Ramos (cell line): ENCODE results near the gene CASP4.
"Not testable (repeated sequence)": the region's sequence is repeated elsewhere in the genome, so short reads cannot be mapped to it uniquely, and the experiment has no call there.

Source experiments
- in situ Hi-C: fragments of 300-500 bp; cut with MboI; formaldehyde crosslinking; loops from one replicate; pipeline ENCODE4 v1.14.3; 2022; ENCODE audit warnings: low sequenced_read_pairs; ENCODE audit not compliant: unreplicated experiment

Gene CASP4

DNA sequence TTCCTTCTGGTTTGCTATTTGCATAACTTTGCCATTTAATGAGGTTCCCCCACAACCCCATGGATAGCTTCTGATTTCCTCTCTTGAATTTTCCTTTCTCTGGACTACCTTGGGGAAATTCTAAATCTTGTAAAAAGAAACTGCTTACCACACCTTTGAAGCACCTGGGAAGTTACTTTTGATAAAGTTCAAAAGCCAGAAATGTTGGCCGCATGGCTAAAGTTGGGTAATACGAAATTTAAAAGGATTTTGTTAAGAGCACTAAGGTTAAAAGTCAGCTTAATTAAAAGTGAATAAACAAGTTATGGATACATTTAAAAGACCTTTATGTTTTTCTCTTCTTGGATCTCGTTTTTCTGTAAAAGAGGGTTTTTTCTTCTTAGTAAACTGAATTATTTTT lies 5.5 kb downstream of the CASP4 start:
- in situ Hi-C loops, result no loop called here

DNA sequence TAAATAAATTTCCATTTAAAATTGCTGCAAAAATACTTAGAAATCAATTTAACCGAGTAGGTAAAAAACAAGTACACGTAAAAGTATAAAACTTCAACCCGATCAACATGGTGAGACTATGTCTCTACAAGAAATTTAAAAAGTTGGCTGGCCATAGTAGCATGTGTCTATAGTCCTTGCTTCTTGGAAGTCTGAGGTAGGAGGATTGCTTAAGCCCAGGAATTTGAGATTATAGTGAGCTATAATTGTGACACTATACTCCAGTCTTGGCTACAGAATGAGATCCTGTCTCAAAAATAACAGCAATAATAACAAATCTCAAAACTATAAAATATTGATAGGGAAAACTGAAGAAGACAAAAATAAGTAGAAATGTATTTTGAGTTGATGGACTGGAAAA lies 11.1 kb downstream of the CASP4 start:
- in situ Hi-C loops, result no loop called here

DNA sequence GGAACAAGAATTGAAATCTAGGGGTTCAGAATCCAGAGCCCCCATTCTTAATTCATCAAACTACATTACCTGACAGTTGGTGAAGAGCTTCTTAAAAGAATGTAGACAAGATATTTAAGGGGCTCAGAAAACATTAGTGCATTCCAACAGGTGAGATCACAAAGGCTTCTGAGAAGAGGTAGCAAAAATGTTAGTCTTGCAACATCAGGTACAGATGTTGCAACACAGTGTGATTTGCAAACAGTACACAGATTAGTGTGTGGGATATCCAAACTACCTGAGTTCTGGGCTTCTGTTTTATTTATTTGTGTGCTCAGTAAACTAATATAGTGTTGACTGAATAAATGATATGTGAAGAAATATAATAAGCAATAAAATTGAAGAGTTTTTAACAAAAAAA lies 11.8 kb downstream of the CASP4 start:
- in situ Hi-C loops, result no loop called here

DNA sequence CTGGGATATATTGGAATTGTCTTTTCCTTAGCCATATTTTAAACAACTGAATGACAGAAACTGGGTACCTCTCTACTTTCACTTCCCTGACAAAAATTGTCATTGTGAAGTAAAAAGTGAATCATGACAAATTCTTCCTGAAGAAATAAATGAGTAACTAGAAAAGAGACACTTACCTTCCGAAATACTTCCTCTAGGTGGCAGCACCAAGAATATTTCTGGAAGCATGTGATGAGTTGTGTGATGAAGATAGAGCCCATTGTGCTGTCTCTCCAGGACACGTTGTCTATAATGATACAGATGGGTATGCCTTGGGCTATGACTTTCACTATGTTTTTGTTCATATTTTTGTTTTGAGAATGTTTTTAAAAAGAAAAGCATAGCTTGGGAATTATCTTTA lies 21.5 kb downstream of the CASP4 start:
- in situ Hi-C loops, result no loop called here

DNA sequence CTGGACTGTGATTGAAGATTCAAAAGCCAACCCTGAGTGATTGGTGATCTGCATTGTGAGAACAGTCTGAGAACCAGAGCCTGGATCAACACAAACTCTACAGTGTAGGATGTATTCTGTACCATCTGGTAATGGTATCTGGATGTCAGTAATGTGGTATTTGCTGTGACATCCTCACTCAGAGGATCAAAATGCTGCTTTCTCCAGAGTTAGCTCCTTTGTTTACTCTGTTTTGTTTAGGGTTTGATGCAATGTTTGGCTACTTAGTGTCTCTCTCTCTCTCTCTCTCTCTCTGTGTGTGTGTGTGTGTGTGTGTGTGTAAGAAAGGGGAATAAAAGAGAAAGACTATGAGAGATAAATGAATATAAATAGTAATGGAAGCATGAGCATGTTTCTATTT lies 24.3 kb downstream of the CASP4 start:
- in situ Hi-C loops, result no loop called here

DNA sequence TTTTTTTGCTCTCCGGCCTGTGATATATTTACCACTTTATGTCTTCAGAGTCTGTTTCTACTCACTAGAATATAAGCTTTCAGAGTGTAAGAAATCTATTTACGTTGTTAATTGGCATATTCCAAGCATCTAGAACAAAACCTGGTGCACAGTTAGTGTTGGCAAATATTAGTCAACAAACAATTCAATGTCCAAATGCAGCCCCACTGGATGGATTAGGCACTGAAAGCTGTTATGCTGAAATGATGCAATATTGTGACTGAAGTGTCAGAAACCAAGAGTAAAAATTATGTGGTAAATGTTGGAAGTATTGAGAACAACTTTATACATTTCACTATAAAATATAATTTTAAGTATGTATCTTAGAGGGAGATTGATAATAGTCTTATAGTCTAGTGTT lies 24.8 kb downstream of the CASP4 start:
- in situ Hi-C loops, result no loop called here

DNA sequence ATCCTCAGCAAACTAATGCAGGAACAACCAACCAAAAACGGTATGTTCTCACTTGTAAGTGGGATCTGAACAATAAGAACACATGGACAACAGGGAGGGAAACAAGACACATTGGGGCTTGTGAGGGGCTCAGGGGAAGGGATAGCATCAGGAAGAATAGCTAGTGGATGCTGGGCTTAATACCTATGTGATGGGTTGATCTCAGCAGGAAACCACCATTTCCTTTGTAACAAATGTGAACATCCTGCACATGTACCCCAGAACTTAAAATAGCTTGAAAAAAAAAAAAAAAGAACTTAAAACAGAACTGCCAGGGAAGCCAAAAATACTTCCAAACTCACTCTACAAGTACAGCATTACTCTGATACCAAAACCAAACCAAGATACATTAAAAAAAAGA lies 33.8 kb downstream of the CASP4 start:
- in situ Hi-C loops, result no loop called here

DNA sequence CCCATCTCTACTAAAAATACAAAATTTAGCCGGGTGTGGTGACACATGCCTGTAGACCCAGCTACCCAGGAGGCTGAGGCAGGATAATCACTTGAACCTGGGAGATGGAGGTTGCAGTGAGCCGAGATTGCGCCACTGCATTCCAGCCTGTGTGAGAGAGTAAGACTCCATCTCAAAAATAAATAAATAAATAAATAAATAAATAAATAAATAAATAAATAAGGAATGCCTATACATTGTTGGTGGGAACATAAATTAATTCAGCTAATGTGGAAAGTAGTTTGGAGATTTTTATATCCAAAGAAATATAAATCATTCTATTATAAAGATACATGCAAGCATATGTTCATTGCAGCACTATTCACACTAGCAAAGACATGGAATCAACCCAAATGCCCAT lies 34.3 kb downstream of the CASP4 start:
- in situ Hi-C loops, result not testable (repeated sequence)

DNA sequence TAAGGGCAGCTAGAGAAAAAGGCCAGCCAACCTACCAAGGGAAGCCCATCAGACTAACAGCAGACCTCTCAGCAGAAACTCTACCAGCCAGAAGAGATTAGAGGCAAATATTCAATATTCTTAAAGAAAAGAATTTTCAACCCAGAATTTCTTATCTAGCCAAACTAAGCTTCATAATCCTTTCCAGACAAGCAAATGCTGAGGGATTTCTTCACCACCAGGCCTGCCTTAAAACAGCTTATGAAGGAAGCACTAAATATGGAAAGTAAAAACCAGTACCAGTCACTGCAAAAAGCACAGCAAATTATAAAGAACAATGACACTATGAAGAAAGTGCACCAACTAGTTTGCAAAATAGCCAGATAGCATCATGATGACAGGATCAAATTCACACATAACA lies 39.6 kb downstream of the CASP4 start:
- in situ Hi-C loops, result no loop called here

DNA sequence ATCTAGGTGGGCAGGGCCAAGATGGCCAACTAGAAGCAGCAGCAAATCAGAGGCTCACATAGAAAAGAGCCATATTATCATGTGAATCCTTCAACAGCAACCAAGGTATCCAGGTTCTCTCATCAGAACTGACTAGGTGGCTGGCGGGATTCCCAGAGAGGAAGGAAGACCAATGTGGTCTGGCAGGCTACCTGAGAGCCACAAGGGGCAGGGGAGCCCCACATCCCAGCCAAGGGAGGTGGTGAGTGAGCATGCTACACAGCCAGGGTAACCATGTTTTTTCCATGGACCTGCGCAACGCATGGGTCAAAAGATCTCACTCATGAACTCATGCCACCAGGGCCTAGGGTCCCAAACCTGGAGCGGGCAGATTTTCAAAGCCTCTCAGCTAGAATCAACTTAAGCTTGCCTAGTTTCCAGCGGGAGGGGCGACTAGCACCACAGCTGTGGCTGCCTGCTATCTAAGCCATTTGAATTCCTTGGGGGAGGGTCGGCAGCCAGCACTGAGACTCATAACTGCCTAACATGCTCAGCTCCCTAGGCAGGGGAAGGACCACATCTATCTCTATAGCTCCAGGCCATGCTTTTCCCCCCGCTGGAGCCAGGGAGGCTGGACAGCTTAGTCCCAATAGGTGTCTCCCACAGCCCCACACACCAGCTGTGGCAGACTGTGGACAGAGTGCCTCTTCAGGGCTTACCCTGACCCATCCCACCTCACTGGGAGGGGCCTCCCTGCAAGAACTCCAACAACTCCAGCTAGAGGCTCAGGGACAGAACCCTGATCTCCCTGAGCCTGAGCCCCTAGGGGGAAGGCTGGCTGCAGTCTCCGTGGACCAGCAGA lies 41.4 kb downstream of the CASP4 start:
- in situ Hi-C loops, result no loop called here

DNA sequence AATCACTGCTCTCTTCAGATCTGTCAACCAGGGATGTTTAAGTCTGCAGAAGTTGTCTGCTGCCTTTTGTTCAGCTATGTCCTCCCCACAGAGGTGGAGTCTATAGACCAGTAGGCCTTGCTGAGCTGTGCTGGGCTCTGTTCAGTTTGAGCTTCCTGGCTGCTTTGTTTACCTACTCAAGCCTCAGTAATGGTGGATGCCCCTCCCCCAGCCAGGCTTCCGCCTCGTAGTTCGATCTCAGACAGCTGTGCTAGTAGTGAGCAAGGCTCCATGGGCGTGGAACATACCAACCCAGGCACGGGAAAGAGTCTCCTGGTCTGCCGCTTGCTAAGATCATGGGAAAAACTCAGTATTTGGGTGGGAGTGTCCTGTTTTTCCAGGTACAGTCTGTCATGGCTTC lies 42.5 kb downstream of the CASP4 start:
- in situ Hi-C loops, result no loop called here

DNA sequence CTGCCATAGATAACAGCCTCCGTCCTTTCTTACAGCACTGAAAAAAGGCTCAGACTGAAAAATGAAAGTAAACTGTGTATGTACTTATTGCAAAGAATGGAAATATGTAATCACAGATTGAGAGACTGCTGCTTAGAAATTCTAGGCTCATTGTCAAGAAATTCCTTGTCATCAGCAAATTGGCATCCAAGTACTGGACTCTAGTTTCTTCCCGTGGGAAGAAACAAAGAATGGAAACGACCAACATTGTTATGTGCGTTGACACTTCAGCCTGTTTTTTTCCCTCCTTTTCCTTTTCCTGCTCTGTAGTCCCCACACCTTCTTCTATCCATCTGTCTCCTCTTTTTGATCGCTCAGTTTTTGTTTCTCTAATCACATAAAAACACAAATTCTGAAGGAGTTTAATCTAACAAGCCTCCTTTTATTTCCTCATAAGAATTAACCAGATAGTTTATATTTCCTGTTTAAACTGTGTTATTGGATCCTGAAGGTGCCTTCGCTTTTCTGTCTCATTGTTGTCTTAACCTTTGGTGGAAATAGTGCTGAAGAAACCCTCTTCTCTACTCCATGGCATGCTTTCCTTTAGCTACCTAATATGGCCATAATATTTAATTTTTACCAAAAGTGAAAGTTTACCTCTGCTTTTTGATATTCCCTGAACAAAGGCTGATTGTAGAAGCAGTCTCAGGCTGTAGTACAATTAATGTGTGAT lies 50.1 kb downstream of the CASP4 start:
- in situ Hi-C loops, result no loop called here

DNA sequence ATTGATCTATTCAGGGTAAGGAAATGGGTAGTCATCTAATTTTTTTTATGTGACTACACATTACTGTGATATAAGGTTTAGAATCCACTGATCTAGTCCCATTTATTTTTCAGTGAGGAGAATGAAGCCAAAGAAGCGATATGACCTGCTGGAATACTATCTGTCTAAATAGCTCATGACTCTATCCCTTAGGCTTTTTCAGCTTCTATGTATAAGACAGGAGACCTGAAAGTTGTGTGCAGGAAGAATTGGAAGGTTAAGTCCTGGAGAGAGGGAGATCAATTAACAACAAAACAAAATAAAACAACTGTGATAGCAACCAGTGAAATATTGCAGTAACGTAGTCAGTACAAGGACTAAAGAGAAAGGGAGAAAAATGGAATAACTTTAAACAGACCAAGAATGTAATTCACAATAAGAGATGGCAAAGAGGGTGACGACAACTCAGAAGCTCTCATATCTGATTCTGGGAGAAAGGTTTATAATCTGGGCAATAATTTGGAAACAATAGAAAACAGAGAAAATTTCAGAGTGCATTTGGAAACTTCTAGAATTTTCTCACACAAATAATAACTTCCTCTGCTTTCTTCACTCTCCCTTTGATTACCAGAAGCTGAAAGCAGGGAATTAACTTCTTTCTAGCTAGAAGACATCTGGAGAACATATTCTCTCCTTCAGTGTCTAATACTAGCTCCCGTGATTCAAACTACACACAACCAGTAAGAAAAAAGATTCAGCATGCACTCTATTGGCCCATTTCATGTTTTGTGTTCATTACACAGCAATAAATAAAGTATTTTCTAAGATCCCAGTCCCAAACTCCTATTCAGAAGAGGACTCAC lies 50.9 kb downstream of the CASP4 start:
- in situ Hi-C loops, result no loop called here

DNA sequence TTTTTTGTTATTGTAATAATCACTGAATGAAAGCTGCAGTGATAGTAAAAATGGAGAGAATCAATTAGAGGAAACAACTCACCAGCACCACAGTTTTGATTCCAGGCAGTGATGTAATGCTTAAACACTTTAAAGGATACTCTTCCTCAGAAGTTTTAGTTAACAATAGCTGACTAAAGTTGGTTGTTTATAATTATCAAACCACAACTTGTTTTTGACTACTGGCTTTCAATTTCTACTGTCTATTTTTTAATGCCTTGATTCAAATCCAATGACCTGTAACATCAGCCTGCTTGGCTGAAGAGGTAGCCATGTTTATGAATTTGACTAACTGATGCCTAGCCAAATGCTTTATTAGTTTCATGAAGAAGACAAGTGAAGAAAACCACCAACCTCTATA lies 51.9 kb downstream of the CASP4 start:
- in situ Hi-C loops, result no loop called here

DNA sequence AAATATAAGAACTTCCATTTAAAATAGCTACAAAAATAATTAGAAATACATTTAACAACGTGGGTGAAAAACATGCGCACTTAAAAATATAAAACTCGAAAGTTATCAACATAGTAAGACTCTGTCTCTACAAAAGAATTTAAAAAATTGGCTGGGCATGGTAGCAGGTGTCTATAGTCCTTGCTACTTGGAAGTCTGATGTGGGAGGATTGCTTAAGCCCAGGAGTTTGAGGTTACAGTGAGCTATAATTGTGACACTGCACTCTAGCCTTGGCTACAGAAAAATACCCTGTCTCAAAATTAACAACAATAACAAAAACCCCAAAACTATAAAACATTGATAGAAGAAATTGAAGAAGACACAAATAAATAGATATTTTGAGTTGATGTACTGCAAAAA lies 56.3 kb downstream of the CASP4 start:
- in situ Hi-C loops, result no loop called here

DNA sequence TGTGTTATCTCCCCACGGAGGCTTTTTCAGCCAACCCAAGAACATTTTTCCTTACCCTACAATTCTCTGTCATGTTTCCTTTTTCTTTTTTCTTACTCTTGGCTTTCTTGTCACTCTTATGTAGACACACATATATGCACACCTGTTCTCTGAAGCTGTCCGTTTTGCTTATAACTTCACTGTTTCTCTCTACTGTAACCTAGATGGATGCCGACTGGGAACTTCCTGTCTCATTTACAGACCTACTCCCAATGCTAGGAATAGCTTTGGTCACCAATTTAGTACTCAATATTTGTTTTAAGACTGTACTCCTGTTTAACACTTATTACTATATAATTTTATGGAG lies 60.2 kb downstream of the CASP4 start:
- in situ Hi-C loops, result no loop called here

DNA sequence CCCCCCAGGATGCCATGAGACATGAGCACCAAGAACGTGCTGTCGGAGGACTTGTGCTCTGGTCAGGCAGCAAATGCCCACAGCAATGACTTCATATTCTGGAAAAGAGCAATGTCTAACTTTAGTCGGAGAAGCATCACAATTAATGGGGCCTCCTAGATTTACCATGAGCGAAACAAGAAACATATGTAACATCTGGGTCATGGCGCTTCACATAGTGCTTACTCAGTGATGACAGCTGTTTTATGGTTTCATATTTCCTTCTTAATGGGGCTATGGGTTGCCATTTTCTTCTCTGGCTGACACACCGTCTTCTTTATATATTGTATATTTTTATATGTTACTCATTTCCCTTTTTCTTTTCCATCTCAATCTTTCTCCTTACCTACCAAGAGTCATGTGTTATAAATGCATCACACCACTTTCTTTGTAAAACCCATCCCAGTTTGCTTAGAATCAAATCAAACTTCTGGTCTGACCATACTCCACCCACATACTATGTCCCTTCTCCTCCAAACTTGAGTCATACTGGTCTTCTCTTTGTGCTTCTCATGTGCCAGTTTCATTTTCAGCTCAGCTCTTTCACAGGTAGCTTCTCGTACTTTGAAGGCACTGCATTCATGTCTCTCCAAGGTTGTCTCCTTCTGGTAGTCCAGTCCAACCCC lies 60.7 kb downstream of the CASP4 start:
- in situ Hi-C loops, result no loop called here

DNA sequence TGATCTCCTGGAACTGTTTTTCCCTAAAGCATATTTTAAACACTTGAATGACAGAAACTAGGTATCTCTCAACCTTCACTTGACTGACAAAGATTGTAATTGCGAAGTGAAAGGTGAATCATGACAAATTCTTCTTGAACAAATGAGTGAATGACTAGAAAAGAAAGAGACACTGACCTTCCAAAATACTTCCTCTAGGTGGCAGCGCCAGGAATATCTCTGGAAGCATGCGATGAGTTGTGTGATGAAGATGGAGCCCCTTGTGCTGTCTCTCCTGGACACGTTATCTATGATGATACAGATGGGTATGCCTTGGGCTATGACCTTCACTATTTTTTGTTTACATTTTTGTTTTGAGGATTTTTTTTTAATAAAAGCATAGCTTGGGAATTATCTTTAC lies 63.1 kb downstream of the CASP4 start:
- in situ Hi-C loops, result no loop called here

DNA sequence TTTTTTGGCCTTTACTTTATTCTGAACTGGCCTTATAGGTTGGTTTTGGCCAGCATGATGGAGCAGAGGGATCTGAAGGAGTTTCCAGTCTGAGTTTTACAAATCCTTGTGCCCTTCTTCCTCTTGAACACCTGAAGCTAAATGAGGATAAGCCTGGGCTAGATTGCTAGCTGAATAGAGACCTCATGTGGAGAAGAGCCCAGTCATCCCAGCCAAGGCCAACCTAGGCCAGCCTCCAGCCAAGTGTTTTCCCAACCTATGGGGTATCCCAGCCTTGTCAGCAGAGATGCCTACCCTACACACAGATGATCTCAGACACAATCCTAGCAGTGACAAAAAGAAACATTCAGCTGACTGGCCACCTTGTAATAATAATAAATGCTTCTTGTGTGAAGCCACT lies 69.1 kb downstream of the CASP4 start:
- in situ Hi-C loops, result no loop called here

DNA sequence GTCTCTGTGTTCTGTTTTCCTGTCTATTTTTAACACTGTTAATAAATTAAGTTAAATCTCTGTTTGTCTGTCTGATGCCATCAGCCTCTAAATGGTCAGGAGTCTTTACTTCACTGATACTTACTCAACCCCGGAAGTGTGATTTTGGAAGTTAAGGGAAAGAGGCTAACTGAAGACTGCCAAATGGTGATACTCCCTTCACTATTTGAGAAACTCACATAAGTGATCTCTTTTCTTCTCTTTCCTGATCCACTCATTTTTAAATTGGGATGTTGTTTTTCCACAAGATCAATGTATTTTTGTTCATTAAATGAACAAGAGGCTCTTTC lies 69.7 kb downstream of the CASP4 start:
- in situ Hi-C loops, result no loop called here
